ENCODE measurements around the gene ZNF668. TPM values are rescaled to one million over a fixed set of nuclear protein-coding genes. Genes with fewer than 3 reads are reported as not detected.
A peak's percentile ranks its signal among the peaks of the same experiment; 100 is the strongest.

Gene ZNF668
- total and polyA plus RNA-seq, 2 of the 13 experiments (the other 11 are each of a cell fraction or from before 2014, with no cell fraction given), result 3.8 to 9.8 TPM

GRCh38 chr16:31108035-31108793 lies 34.2 kb upstream of the ZNF668 start, which contains the start of gene BCKDK (continued):
- TF ChIP-seq ZSCAN21 (CRISPR knock-in tag; IDR thresholded peaks at IDR 0.05; ENCODE audit: borderline replicate concordance), result peak; percentile 84
- peak; percentile 86 for TF ChIP-seq ZIK1 (CRISPR knock-in tag; IDR thresholded peaks at IDR 0.05; ENCODE audit: borderline replicate concordance, low read depth)
- peak; percentile 70; the same call in 1 of the 2 replicates for TF ChIP-seq ZBTB7A (CRISPR knock-in tag; IDR thresholded peaks at IDR 0.05)
- TF ChIP-seq ZNF264 (CRISPR knock-in tag; IDR thresholded peaks at IDR 0.05), result no peak; the same call in 1 of the 2 replicates
- TF ChIP-seq DBP (CRISPR knock-in tag; IDR thresholded peaks at IDR 0.05; ENCODE audit: not compliant biosample characterization), result peak; percentile 69
- TF ChIP-seq ZNF552 (CRISPR knock-in tag; IDR thresholded peaks at IDR 0.05; ENCODE audit: borderline replicate concordance), result 0 out of 2 replicates have a peak, but pooled peaks have one; percentile 51
- peak; percentile 40 for TF ChIP-seq ASH2L (IDR thresholded peaks at IDR 0.05; ENCODE audit: insufficient read length, low read depth, low read length)
- peak; percentile 72; the same call in 1 of the 2 replicates for TF ChIP-seq ZZZ3 (CRISPR knock-in tag; IDR thresholded peaks at IDR 0.05; ENCODE audit: borderline replicate concordance)
- peak; percentile 84 for TF ChIP-seq SNAI1 (CRISPR knock-in tag; IDR thresholded peaks at IDR 0.05; ENCODE audit: borderline replicate concordance)
- TF ChIP-seq ZNF619 (CRISPR knock-in tag; IDR thresholded peaks at IDR 0.05), result no peak
- TF ChIP-seq POGZ (CRISPR knock-in tag; IDR thresholded peaks at IDR 0.05), result peak; percentile 41; the same call in 1 of the 2 replicates
- TF ChIP-seq ZNF333 (CRISPR knock-in tag; IDR thresholded peaks at IDR 0.05; ENCODE audit: borderline replicate concordance), result peak; percentile 60; the same call in 1 of the 2 replicates
- TF ChIP-seq EEA1 (CRISPR knock-in tag; IDR thresholded peaks at IDR 0.05; ENCODE audit: borderline replicate concordance), result peak; percentile 87; the same call in 1 of the 2 replicates
- TF ChIP-seq TFDP2 (CRISPR knock-in tag; IDR thresholded peaks at IDR 0.05), result peak; percentile 90
- no peak for TF ChIP-seq SMAD9 (CRISPR knock-in tag; IDR thresholded peaks at IDR 0.05)
- TF ChIP-seq ZXDC (CRISPR knock-in tag; IDR thresholded peaks at IDR 0.05), result 0 out of 2 replicates have a peak, but pooled peaks have one; percentile 21
- peak; percentile 68 for TF ChIP-seq HNRNPK (IDR thresholded peaks at IDR 0.05; ENCODE audit: low read depth, low read length, poor library complexity, severe bottlenecking)
- TF ChIP-seq RBFOX2 (IDR thresholded peaks at IDR 0.05; ENCODE audit: low read depth, low read length), result peak; percentile 90
- TF ChIP-seq KDM1A (CRISPR knock-in tag; IDR thresholded peaks at IDR 0.05), result no peak
- 0 out of 2 replicates have a peak, but pooled peaks have one; percentile 16 for TF ChIP-seq NFKBIZ (CRISPR knock-in tag; IDR thresholded peaks at IDR 0.05)

All from HepG2 (cell line).